C4-2B (cell line): ENCODE data around the gene BRSK2.

Experiments used
- CTCF ChIP-seq: fragments of 450-650 bp; conservative IDR thresholded peaks from 2 replicates; pipeline ENCODE4 v1.5.1; 2017; ENCODE audit warnings: mild to moderate bottlenecking
- ZFX ChIP-seq: fragments of 450-650 bp; IDR thresholded peaks from 2 replicates; pipeline ENCODE4 v1.6.1; 2017

- no peak for TF ChIP-seq CTCF
- TF ChIP-seq ZFX, result no peak
These were observed 39.1 kb downstream of the BRSK2 start for GRCh38 chr11:1428762-1429316.
